NCI-H1930 (cell line): ENCODE data around the gene RAB4A.
"Not testable (repeated sequence)": the region's sequence is repeated elsewhere in the genome, so short reads cannot be mapped to it uniquely, and the experiment has no call there.

Experiments used
- DNase-seq, 2 experiments: peaks; one replicate each; lab custom pipeline; 2025; lab: John Stamatoyannopoulos, UW

RAB4A gene

GRCh38 chr1:229298420-229298819 lies 27.5 kb downstream of the RAB4A start:
- no peak for DNase-seq

GRCh38 chr1:229298887-229299503 lies 28.1 kb downstream of the RAB4A start:
- peak in 1 of 2 experiments; percentile 30 for DNase-seq

GRCh38 chr1:229300099-229300757 lies 29.3 kb downstream of the RAB4A start:
- no peak for DNase-seq

- no peak for DNase-seq
These were observed 31.8 kb downstream of the RAB4A start for GRCh38 chr1:229302740-229303139.

GRCh38 chr1:229303855-229304254 lies 32.9 kb downstream of the RAB4A start:
- DNase-seq, result no peak

GRCh38 chr1:229305392-229305791 lies 34.5 kb downstream of the RAB4A start:
- no peak for DNase-seq

- DNase-seq, result no peak
These were observed 38.2 kb downstream of the RAB4A start for GRCh38 chr1:229309074-229309473.

- DNase-seq, result no peak
These were observed 38.8 kb downstream of the RAB4A start for GRCh38 chr1:229309684-229310083.

GRCh38 chr1:229310833-229311232 lies 39.9 kb downstream of the RAB4A start:
- DNase-seq, result no peak

- DNase-seq, result no peak
These were observed 45.3 kb downstream of the RAB4A start for GRCh38 chr1:229316166-229316565.

GRCh38 chr1:229318056-229318455 lies 47.1 kb downstream of the RAB4A start:
- no peak for DNase-seq

- no peak for DNase-seq
These were observed 48.6 kb downstream of the RAB4A start for GRCh38 chr1:229319487-229319886.

- DNase-seq, result no peak
These were observed 52.3 kb downstream of the RAB4A start for GRCh38 chr1:229323201-229323600.

- no peak for DNase-seq
These were observed 53.1 kb downstream of the RAB4A start for GRCh38 chr1:229323885-229324553.

- DNase-seq, result no peak
These were observed 54.5 kb downstream of the RAB4A start for GRCh38 chr1:229325401-229325800.

GRCh38 chr1:229325853-229326487 lies 55.1 kb downstream of the RAB4A start:
- no peak for DNase-seq

- no peak for DNase-seq
These were observed 55.7 kb downstream of the RAB4A start for GRCh38 chr1:229326601-229327000.

- not testable (repeated sequence) for DNase-seq
These were observed 56.9 kb downstream of the RAB4A start for GRCh38 chr1:229327765-229328164.

GRCh38 chr1:229328598-229329362 lies 57.9 kb downstream of the RAB4A start:
- no peak for DNase-seq

GRCh38 chr1:229334269-229334668 lies 63.4 kb downstream of the RAB4A start:
- no peak for DNase-seq

- no peak for DNase-seq
These were observed 63.8 kb downstream of the RAB4A start for GRCh38 chr1:229334716-229335115.

- no peak for DNase-seq
These were observed 65.4 kb downstream of the RAB4A start for GRCh38 chr1:229336345-229336744.
